Left ventricle myocardium superior (tissue), 1 donor: Measurements from ENCODE around the gene KCNJ15. TPM values are rescaled to one million over a fixed set of nuclear protein-coding genes. Genes with fewer than 3 reads are reported as not detected.
"Not testable (repeated sequence)": the region's sequence is repeated elsewhere in the genome, so short reads cannot be mapped to it uniquely, and the experiment has no call there.

Experiments
- ATAC-seq: fragments of 200-7000 bp; cut with Tn5 transposase; one replicate; pipeline ENCODE4 v1.9.1; 2020; ENCODE audit warnings: mild to moderate bottlenecking, moderate library complexity
- DNase-seq: peaks from one replicate; pipeline ENCODE4 v3.0.0-alpha.2; 2020
- intact Hi-C: fragments of 100-400 bp; cut with micrococcal nuclease; formaldehyde crosslinking; loops from one replicate; pipeline ENCODE4 v1.11.0; 2022
- total RNA-seq: library from RNA; stranded (reverse); fragmentation: NEBNext Ultra II Directional; extraction: Animal tissue kit (Norgen Biotek cat#: 25700); gene quantifications from one replicate; pipeline ENCODE4 v1.2.1, GENCODE V29; 2021
- donor health status: DM: no; HTN: yes; CAD: no; lungs with severe emphysema.

Gene KCNJ15
- total RNA-seq, 1 donor from 2014 or later: 0.72 TPM

DNA sequence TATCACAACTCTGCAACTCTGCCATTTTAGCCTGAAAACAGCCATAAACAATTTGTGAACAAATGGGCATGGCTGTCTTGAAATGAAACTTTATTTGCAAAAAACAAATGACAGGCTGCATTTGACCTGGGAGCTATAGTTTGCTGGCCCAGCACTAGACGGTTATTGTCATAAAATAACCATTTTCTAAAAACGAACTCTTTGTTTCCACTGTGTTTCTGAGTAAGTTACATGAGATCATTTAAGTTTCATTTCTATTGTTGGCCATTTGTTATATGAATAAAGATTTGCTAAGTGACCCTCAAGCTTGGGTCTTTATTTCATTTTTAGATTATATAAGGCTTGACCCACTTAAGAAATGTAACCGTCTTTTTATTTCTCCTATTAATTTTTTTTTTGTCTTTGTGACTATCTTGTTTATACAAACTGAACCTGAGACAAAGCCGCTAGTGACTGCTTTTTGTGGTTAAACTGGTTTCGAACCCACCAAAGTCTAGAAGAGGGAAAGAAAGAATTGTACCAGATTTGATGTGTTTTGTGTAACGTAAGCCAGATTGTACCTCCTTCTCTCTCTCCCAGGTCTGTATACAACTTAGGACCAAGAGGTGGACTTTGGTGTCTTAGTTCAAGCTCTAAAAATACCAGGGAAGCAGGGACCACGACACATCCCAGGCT, 12.9 kb upstream of the KCNJ15 start:
- no peak for ATAC-seq

GRCh38 chr21:38244407-38244787, 12.4 kb upstream of the KCNJ15 start:
- intact Hi-C loops: no loop called here
- DNase-seq (no peak), ATAC-seq (no peak)

More for the DNA sequence above, 12.9 kb upstream of the KCNJ15 start:
- DNase-seq: no peak
- intact Hi-C loops: no loop called here

GRCh38 chr21:38244885-38245869, 11.6 kb upstream of the KCNJ15 start:
- DNase-seq (no peak), ATAC-seq (no peak)
- intact Hi-C loops: no loop called here

- intact Hi-C loops: no loop called here
- DNase-seq: no peak
- no peak for ATAC-seq
These were observed 10.3 kb upstream of the KCNJ15 start for GRCh38 chr21:38246511-38246910.

DNA sequence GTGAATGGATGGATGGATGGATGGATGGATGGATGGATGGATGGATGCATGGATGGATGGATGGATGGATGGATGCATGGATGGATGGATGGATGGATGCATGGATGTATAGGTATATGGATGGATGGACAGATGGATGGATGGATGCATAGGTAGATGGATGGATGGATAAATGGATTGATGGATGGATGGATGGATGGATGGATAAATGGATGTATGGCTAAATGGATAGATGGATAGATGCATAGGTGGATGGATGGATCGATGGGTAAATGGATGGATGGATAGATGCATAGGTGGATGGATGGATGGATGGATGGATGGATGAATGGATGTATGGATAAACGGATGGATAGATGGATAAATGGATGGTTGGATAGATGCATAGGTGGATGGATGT, 9.7 kb upstream of the KCNJ15 start:
- intact Hi-C loops, ATAC-seq, DNase-seq: not testable (repeated sequence)

GRCh38 chr21:38247738-38248510, 8.9 kb upstream of the KCNJ15 start:
- ATAC-seq (no peak), DNase-seq (no peak)
- intact Hi-C loops: no loop called here

- intact Hi-C loops: no loop called here
- no peak for ATAC-seq
- no peak for DNase-seq
These were observed 7.5 kb upstream of the KCNJ15 start for GRCh38 chr21:38249256-38249655.

- intact Hi-C loops: no loop called here
- no peak for ATAC-seq
These were observed 7.0 kb upstream of the KCNJ15 start for GRCh38 chr21:38249696-38250278.

GRCh38 chr21:38250991-38251418, 5.8 kb upstream of the KCNJ15 start:
- intact Hi-C loops: no loop called here
- DNase-seq (no peak), ATAC-seq (no peak)

More at GRCh38 chr21:38249696-38250278, 7.0 kb upstream of the KCNJ15 start:
- no peak for DNase-seq

- ATAC-seq (no peak), DNase-seq (no peak)
- intact Hi-C loops: no loop called here
These were observed 1.8 kb upstream of the KCNJ15 start for GRCh38 chr21:38254970-38255369.

DNA sequence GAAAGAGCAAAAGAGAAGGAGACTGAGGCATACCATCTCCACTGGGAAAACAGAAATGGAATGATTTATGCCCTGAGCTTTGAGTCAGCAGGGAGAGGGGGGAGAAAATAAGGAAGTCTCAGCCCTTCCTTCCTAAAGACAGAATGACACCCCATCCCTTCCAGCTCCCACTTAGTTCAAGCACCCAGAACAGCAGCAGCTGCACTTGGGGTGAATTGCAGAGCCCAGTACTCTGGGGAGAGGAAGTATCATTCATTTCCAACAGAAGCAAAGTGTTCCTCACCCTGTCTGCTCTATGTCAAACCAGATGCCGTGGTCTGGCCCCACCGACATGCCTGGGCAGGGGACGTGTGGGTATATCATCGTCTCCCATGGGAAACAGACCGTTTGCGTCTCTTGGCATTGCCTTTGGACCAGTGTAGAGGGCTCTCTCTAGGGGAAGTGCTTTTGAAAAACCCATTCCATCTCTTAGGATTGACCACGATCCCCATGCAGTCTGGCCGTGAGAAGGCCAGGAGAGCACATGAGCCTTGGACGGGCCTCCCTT, 1.1 kb upstream of the KCNJ15 start:
- intact Hi-C loops: no loop called here
- DNase-seq (no peak), ATAC-seq (no peak)

GRCh38 chr21:38257667-38258066, 876 bp downstream of the KCNJ15 start:
- ATAC-seq (no peak), DNase-seq (no peak)
- intact Hi-C loops: no loop called here

- intact Hi-C loops: no loop called here
- DNase-seq: no peak
- ATAC-seq: no peak
These were observed 2.0 kb downstream of the KCNJ15 start for GRCh38 chr21:38258521-38259485.

DNA sequence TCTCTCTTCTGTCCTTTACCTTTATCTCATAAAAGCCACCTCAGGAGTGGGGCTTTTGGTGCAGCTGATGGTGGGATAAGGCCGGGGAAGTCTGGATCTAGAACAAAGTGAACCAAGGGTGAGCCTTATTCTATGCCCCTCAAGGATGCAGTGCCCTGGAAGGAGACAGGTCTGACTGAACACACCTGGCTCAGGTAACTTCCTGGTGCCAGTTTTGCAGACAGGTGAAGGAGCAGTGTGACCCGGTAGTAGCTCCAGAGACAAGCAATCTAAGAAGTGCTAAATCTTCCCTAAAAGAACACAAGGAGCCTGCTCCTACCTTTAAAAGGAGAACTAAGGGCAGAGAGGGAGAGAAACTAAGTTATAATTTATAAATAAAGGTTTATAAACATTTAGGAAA, 2.9 kb downstream of the KCNJ15 start:
- intact Hi-C loops: no loop called here
- DNase-seq (no peak), ATAC-seq (no peak)

- ATAC-seq (no peak), DNase-seq (no peak)
- intact Hi-C loops: no loop called here
These were observed 3.6 kb downstream of the KCNJ15 start for GRCh38 chr21:38260426-38260825.

GRCh38 chr21:38261851-38262250, 5.1 kb downstream of the KCNJ15 start:
- no peak for ATAC-seq
- intact Hi-C loops: no loop called here
- no peak for DNase-seq

DNA sequence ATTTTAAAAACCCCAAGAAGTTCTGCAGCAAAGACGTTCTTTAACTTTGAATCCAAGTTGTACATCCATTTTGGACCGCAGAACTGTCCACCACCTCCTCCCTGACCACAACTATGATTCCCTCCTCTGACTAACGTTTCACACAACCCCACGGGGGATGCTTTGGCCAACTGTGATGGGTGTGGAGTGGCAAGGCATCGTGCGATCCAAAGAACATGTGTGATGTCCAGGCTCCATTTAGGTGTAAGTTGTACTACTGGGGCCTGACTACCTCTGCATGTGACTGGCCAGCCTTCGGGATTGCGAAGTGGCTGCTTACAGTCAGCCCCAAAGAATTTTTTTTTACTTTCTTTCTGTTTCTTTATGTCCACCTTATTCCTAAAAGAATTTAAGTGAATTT, 6.7 kb downstream of the KCNJ15 start:
- ATAC-seq (no peak), DNase-seq (no peak)
- intact Hi-C loops: no loop called here

DNA sequence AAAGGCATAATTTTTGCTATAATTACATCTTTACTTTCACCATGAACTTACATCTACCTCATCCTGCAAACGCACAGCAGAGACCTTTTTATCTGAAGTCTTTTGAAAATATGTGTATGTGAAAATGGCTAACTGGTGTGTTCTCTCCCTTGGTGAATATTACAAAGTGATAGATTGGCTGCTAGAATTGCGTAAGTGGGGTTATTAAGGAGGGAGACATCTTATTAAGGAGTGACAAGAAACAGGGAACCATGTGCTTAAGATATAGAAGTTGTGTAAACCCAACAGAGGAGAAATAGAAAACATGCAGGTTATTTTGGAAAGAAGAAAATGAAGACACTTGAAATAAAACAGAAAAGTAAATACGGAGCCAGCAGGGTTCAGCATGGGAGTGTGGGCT, 7.8 kb downstream of the KCNJ15 start:
- no peak for DNase-seq
- intact Hi-C loops: no loop called here
- ATAC-seq: no peak
